ENCODE measurements around the gene TMEM185B. TPM values are rescaled to one million over a fixed set of nuclear protein-coding genes. Genes with fewer than 3 reads are reported as not detected.

Gene TMEM185B
- total RNA-seq, 1 donor from 2014 or later, result 29.5 TPM

DNA sequence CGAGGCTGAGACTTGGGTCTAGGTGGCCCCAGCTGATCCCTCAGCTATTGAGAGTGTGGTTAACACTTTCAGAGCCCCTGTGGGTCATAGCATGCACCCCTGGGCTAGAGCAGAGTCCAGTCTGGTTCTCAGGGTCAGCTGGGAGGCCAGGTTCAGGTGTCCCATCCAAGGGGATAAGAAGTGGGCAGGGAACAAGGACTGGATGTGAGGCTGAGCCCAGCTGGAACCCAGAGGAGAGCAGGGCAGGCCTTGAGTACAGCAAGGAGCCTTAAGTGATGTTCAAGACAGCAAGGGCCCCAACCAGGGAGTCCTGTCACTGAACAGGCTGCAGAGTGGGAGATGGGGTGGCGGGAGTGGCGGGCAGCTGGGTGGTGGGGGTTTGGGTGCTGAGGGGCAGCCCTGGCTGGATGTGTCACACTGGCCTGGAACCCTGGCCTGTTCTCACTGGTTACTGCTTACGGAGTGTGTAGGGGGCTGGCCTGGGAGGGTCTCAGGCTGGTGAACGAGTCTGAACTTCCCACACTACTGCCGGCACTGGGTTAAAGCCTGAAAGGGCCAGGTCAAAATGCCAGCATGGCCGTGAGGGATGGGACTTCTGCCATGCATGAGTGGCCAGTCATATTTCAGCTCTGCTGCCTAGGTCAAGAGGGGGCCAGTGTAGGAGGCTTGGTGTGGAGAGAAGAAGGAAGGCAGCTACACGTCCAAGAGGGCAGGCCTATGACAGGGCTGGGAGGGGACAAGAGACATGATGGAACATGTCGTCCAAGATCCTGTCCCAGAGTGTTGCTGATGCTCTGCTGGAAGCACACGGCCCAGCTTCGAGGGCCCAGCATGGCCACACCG lies 13.6 kb downstream of the TMEM185B start:
- Histone ChIP-seq H3K4me3 (no peak overlapping the region), H3K27me3 (no peaks in the 10 kb centered on the region), H3K27ac (no peak overlapping the region), H3K36me3 (no peaks in the 10 kb centered on the region), H3K9me3 (no peaks in the 10 kb centered on the region), H3K4me1 (no peaks in the 10 kb centered on the region)
- intact Hi-C loops (cut with DNase I), result no loop called here
- TF ChIP-seq POLR2AphosphoS5 (IDR thresholded peaks at IDR 0.05; ENCODE audit: insufficient read depth in 1 of 2, low read depth in 1 of 2), result no peak
- no peak for TF ChIP-seq POLR2A (IDR thresholded peaks at IDR 0.05)
- TF ChIP-seq, protein P1, sequence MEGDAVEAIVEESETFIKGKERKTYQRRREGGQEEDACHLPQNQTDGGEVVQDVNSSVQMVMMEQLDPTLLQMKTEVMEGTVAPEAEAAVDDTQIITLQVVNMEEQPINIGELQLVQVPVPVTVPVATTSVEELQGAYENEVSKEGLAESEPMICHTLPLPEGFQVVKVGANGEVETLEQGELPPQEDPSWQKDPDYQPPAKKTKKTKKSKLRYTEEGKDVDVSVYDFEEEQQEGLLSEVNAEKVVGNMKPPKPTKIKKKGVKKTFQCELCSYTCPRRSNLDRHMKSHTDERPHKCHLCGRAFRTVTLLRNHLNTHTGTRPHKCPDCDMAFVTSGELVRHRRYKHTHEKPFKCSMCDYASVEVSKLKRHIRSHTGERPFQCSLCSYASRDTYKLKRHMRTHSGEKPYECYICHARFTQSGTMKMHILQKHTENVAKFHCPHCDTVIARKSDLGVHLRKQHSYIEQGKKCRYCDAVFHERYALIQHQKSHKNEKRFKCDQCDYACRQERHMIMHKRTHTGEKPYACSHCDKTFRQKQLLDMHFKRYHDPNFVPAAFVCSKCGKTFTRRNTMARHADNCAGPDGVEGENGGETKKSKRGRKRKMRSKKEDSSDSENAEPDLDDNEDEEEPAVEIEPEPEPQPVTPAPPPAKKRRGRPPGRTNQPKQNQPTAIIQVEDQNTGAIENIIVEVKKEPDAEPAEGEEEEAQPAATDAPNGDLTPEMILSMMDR (IDR thresholded peaks at IDR 0.05), result no peak
- peak in 1 of 2 donors; percentile 83 for DNase-seq (ENCODE audit: extremely low spot score in 2 of 2)

DNA sequence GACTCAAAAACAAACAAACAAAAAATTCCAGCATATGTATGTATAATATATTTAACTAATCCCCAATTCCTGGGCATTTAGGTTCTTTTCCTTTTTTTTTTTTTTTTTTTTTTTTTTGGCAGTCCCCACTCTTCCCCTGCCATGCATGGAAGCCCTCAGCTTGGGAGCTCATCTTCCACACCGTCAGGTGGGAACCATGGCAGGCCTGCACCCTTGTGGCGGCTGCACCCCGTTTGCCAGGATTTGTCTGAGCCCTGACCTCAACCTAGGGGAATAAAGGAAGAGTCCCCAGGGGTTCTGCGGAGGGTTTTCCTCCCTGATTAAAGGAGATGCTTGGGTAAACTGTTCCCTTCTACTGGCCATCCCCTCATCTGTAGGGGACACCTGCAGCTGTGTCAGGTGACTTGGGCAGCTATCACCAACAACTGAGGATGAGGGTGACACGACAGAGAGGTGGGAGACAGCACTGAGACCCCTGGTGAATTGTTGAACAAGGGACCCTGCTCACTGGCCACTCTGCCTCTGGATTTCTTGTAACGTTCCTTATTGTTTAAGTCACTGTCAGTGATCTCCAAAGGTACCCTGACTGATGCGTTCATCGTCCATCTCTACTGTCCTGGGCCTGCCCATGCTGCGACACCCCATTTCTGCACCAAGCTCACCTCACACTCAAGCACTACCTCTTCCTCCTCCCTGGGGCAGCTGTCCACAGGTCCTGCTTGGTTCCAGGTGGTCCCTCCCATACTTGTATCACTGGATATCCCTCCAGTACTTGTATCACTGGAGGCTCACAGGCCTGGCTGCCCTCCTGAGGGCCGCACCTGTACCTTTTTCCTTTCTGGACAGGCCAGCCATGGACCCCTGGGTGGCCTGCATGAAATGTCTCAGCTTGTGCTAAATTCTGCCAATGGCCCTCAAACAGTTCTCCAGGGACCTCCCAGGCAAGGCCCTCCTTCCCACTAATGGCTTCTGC lies 14.5 kb downstream of the TMEM185B start:
- no peak overlapping the region for H3K4me3 ChIP-seq
- H3K27ac ChIP-seq, result no peak overlapping the region
- peak in 1 of 2 donors; percentile 77 for DNase-seq (ENCODE audit: extremely low spot score in 2 of 2)
- TF ChIP-seq, protein P1 (IDR thresholded peaks at IDR 0.05), result no peak
- TF ChIP-seq POLR2AphosphoS5 (IDR thresholded peaks at IDR 0.05; ENCODE audit: insufficient read depth in 1 of 2, low read depth in 1 of 2) (no peak), POLR2A (IDR thresholded peaks at IDR 0.05) (no peak)
- intact Hi-C loops (cut with DNase I), result no loop called here
- H3K27me3 ChIP-seq, result no peaks in the 10 kb centered on the region
- H3K9me3 ChIP-seq, result no peaks in the 10 kb centered on the region
- no peaks in the 10 kb centered on the region for H3K36me3 ChIP-seq
- H3K4me1 ChIP-seq, result no peaks in the 10 kb centered on the region

DNA sequence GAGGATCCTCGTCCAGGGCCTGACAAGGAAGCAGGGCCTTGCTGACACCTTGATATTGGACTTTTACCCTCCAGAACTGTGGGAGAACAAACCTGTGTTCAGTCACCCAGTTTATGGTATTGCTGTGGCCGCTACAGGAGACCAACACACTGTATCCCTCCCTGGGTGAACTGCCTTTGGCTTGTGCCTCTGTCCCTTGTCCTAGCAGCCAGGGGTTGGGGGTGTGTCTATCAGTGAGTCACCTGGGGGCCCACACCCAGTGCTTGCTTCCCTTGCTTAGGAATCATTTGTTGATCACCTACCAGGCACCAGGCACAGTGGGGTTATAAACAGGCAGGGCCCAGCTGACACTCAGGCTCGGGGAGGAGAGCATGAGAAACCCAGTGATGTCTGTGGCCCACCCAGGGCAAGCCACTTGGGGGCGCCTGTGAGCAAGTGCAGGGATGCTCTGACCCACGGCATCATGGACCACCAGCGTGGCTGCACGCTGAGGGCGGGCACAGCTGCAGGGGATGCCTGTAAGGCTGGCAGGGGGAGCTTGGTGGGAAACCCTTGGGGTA lies 17.1 kb downstream of the TMEM185B start:
- peak in 1 of 2 donors; percentile 72 for DNase-seq (ENCODE audit: extremely low spot score in 2 of 2)
- intact Hi-C loops (cut with DNase I), result no loop called here
- TF ChIP-seq POLR2A (IDR thresholded peaks at IDR 0.05), result no peak
- no peak for TF ChIP-seq POLR2AphosphoS5 (IDR thresholded peaks at IDR 0.05; ENCODE audit: insufficient read depth in 1 of 2, low read depth in 1 of 2)
- TF ChIP-seq, protein P1 (IDR thresholded peaks at IDR 0.05), result no peak
- no peaks in the 10 kb centered on the region for H3K27me3 ChIP-seq
- H3K9me3 ChIP-seq, result no peaks in the 10 kb centered on the region
- H3K27ac ChIP-seq, result no peak overlapping the region
- no peaks in the 10 kb centered on the region for H3K4me1 ChIP-seq
- H3K36me3 ChIP-seq, result no peaks in the 10 kb centered on the region
- no peak overlapping the region for H3K4me3 ChIP-seq

DNA sequence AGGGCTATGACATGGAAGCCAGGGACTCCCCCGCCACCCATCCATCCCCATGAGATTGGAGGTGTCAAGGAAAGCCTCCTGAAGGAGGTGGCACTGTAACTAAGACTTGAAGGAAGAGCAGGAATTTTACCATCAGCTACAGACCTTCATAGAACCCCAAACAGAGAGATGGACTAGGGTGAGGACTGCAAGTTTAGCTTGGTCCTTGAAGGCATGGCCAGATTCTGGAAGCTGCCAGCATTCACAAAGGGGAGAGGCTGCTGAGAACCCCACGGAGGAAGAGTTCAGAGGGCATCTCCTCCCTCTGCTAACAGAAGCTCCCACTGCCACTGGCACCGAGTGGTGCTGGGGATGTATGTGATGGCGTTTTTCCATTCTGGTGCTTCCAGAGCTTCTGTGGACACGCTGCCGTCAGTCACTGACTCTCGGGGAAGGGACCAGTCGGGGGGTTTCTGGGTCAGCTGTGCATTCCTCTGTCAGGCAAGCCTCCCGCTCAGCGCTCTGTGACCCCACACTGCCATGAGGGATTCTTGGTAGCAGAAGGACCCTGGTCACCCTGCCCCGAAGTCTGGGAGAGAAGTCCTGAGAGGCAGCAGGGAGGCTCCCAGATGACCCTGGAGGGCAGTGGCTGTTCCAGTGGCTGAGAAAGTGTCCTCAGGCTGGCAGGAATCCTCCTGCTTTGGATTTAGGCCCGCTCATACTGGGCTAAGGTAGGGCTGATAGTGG lies 18.1 kb downstream of the TMEM185B start:
- DNase-seq (ENCODE audit: extremely low spot score in 2 of 2), result peak in 1 of 2 donors; percentile 58
- H3K27ac ChIP-seq, result no peak overlapping the region
- no peak overlapping the region for H3K4me3 ChIP-seq
- intact Hi-C loops (cut with DNase I), result no loop called here
- H3K4me1 ChIP-seq, result no peaks in the 10 kb centered on the region
- no peaks in the 10 kb centered on the region for H3K27me3 ChIP-seq
- no peaks in the 10 kb centered on the region for H3K36me3 ChIP-seq
- H3K9me3 ChIP-seq, result no peaks in the 10 kb centered on the region
- TF ChIP-seq, protein P1 (IDR thresholded peaks at IDR 0.05), result no peak
- TF ChIP-seq POLR2A (IDR thresholded peaks at IDR 0.05), result no peak
- no peak for TF ChIP-seq POLR2AphosphoS5 (IDR thresholded peaks at IDR 0.05; ENCODE audit: insufficient read depth in 1 of 2, low read depth in 1 of 2)
